ENCODE results near the gene OSBPL10. TPM values are rescaled to one million over a fixed set of nuclear protein-coding genes. Genes with fewer than 3 reads are reported as not detected.

OSBPL10 gene
- polyA plus RNA-seq, 2 of the 4 experiments (the other 2 are of a cell fraction), result 9.2 to 17.0 TPM

GRCh38 chr3:31984321-31984720 lies 3.3 kb upstream of the OSBPL10 start:
- POLR2A ChIA-PET, result no interaction called here
- no peak overlapping the region for H3K4me2 ChIP-seq
- FAIRE-seq (no peak), ATAC-seq (no peak), DNase-seq (ENCODE audit: low read depth in 1 of 2, low spot score in 1 of 2) (no peak)
- WGBS (ENCODE audit: missing lambda C conversion rate), result 81% methylated on average over 4 of the region's 4 CpGs
- no peak for TF ChIP-seq ZC3H11A (IDR thresholded peaks at IDR 0.05)
- TF ChIP-seq SREBF2 (IDR thresholded peaks at IDR 0.05), result no peak
- TF ChIP-seq TFCP2L1 (CRISPR knock-in tag; IDR thresholded peaks at IDR 0.05), result no peak
- no peak for TF ChIP-seq ESRRA (IDR thresholded peaks at IDR 0.05; ENCODE audit: borderline replicate concordance, low read length)
- peaks cover 5% of the 10 kb centered on the region for H3K4me1 ChIP-seq
- H3K9me3 ChIP-seq, result peaks cover 23% of the 10 kb centered on the region
- CTCF ChIA-PET, result interaction anchor here (1.6 kb wide), 1 partner anchor 170 kb away, joined by 4 read pairs; no protein-coding TSS in a partner anchor
- no peak overlapping the region for H3K4me3 ChIP-seq
- no peak overlapping the region for H3K27ac ChIP-seq

GRCh38 chr3:31980530-31981205 lies 394 bp downstream of the OSBPL10 start:
- POLR2A ChIA-PET, result interaction anchor here (0.9 to 2.5 kb wide), 5 partner anchors 10 to 449 kb away, joined by 3 to 13 read pairs (median 5); partner anchors contain the start of gene STT3B
- peak overlapping the region; percentile 87 to 97 for H3K27ac ChIP-seq
- H3K4me2 ChIP-seq, result peak overlapping the region; percentile 91
- H3K4me1 ChIP-seq, result peaks cover 25% of the 10 kb centered on the region
- under 1% methylated on average over 20 of the region's 66 CpGs for WGBS (ENCODE audit: missing lambda C conversion rate)
- FAIRE-seq (no peak), DNase-seq (ENCODE audit: low read depth in 1 of 2, low spot score in 1 of 2) (peak; percentile 41 to 80), ATAC-seq (peak; percentile 83 to 84)
- CTCF ChIA-PET, result interaction anchor here (1.2 to 1.7 kb wide), 4 partner anchors 10 to 256 kb away, joined by 3 to 7 read pairs (median 4); no protein-coding TSS in a partner anchor
- peak overlapping the region; percentile 94 for H3K4me3 ChIP-seq
- TF ChIP-seq EHF (CRISPR knock-in tag; IDR thresholded peaks at IDR 0.05), result no peak
- 0 out of 5 replicates have a peak, but pooled peaks have one; percentile 4 to 25 for TF ChIP-seq RAD21 (conservative IDR thresholded peaks at IDR 0.05 in 1 of 2, IDR thresholded peaks at IDR 0.05 in 1 of 2)
- TF ChIP-seq CBX8 (IDR thresholded peaks at IDR 0.05), result no peak
- no peak for TF ChIP-seq HOXA7 (CRISPR knock-in tag; IDR thresholded peaks at IDR 0.05)
- TF ChIP-seq POLR2A (IDR thresholded peaks at IDR 0.05; ENCODE audit: low read length), result no peak; the same call in 1 of the 2 replicates
- 0 out of 3 replicates have a peak, but pooled peaks have one; percentile 14 for TF ChIP-seq CTCF (IDR thresholded peaks at IDR 0.05)
- TF ChIP-seq NPAS2 (CRISPR knock-in tag; IDR thresholded peaks at IDR 0.05; ENCODE audit: borderline replicate concordance), result no peak
- no peak for TF ChIP-seq ZFP36 (IDR thresholded peaks at IDR 0.05; ENCODE audit: borderline replicate concordance, partially characterized antibody)
- TF ChIP-seq ZNF302 (CRISPR knock-in tag; IDR thresholded peaks at IDR 0.05), result no peak
- no peak for TF ChIP-seq JUNB (IDR thresholded peaks at IDR 0.05)
- no peak for TF ChIP-seq EHMT2 (IDR thresholded peaks at IDR 0.05; ENCODE audit: low read depth)
- TF ChIP-seq RCOR1 (IDR thresholded peaks at IDR 0.05; ENCODE audit: low read depth, low read length), result no peak
- TF ChIP-seq ATOH8 (CRISPR knock-in tag; IDR thresholded peaks at IDR 0.05; ENCODE audit: low read depth), result no peak
- no peak for TF ChIP-seq GATA3 (IDR thresholded peaks at IDR 0.05; ENCODE audit: borderline replicate concordance)
- no peak for TF ChIP-seq HEYL (CRISPR knock-in tag; IDR thresholded peaks at IDR 0.05)
- no peak for TF ChIP-seq MYC (IDR thresholded peaks at IDR 0.05; ENCODE audit: borderline replicate concordance, low read length)
- no peak for TF ChIP-seq RFX5 (IDR thresholded peaks at IDR 0.05)
- TF ChIP-seq MAZ (IDR thresholded peaks at IDR 0.05; ENCODE audit: borderline replicate concordance, low read depth, low read length), result no peak
- peak; percentile 38; the same call in 1 of the 3 replicates for TF ChIP-seq SMC3 (IDR thresholded peaks at IDR 0.05)
- TF ChIP-seq ZSCAN20 (CRISPR knock-in tag; IDR thresholded peaks at IDR 0.05), result no peak
- TF ChIP-seq KDM1A (IDR thresholded peaks at IDR 0.05; ENCODE audit: low read depth), result no peak
- TF ChIP-seq REST (IDR thresholded peaks at IDR 0.05), result peak; percentile 25; the same call in 1 of the 2 replicates
- TF ChIP-seq MAX (IDR thresholded peaks at IDR 0.05), result peak; percentile 26
- 0 out of 2 replicates have a peak, but pooled peaks have one; percentile 33 for TF ChIP-seq TFCP2L1 (CRISPR knock-in tag; IDR thresholded peaks at IDR 0.05)
- TF ChIP-seq NFE2L2 (conservative IDR thresholded peaks at IDR 0.05; ENCODE audit: low read length), result no peak
- TF ChIP-seq FOSL2 (IDR thresholded peaks at IDR 0.05), result no peak
- no peak for TF ChIP-seq FOSL2 (CRISPR knock-in tag; IDR thresholded peaks at IDR 0.05)
- no peaks in the 10 kb centered on the region for H3K9me3 ChIP-seq

Data from A549 (cell line).